ENCODE data around the gene GFI1B. TPM values are rescaled to one million over a fixed set of nuclear protein-coding genes. Genes with fewer than 3 reads are reported as not detected.

Gene GFI1B
- total RNA-seq, 1 experiment from 2014 or later: not detected

DNA sequence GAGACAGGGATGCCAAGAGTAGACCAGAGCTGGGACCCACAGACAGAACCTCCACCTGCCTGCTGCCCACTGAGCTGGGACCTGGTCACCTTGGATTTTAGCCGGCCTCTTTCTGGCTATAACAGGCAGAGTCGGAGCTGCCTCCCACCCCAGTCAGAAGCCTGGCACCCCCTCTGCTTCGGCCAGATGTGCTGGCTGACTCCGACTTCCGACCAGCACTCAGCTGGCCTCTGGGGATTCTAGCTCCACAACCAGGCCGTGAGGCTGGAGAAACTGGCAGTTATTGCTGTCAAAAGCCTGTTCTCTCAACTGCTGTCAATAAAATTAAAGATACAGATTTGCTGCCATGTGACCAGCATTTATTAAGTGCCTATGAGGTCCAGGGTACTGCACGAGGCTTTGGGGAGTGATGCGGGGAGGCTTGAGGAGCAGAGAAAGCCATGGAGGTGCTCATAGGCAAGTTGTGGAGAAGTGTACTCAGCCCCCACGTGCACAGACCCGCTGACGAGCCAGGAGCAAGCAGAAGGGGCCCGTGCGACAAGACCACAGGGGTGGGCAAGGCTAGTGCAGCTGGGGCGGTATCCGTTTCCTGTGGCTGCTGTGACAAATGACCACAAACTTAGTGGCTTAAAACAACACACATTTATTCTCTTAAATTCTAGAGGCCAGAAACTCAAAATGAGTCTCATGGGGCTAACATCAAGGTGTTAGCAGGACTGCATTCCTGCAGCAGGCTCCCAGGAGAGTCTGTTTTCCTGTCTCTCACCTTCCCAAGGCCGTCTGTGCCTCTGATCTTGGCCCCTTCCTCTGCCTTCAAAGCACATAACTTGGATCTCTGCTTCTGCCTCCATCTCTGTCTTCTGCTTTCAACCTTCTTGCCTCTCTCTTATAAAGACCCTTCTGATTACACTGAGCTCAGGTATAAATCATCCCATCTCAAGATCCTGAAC lies 13.1 kb downstream of the GFI1B start:
- POLR2A ChIA-PET (ENCODE audit: low non-redundant PET): no interaction called here
- Histone ChIP-seq H3K36me3 (ENCODE audit: insufficient read depth, low read length, poor library complexity, severe bottlenecking) (no peaks in the 10 kb centered on the region), H3K9me3 (ENCODE audit: low read depth, low read length, poor library complexity, severe bottlenecking) (no peaks in the 10 kb centered on the region), H3K4me1 (ENCODE audit: insufficient read depth, low read length, poor library complexity, severe bottlenecking) (no peaks in the 10 kb centered on the region), H3K27me3 (replicated peaks; ENCODE audit: insufficient read depth, low read depth, low read length, poor library complexity) (peaks cover 40% of the 10 kb centered on the region), H3K4me3 (ENCODE audit: low read depth, low read length, poor library complexity, severe bottlenecking) (no peak overlapping the region), H3K27ac (ENCODE audit: low read depth, low read length, poor library complexity, severe bottlenecking) (no peak overlapping the region)
- no peak for TF ChIP-seq EZH2 (IDR thresholded peaks at IDR 0.05; ENCODE audit: borderline replicate concordance, low read depth, low read length, poor library complexity, severe bottlenecking)
- TF ChIP-seq, protein P1, sequence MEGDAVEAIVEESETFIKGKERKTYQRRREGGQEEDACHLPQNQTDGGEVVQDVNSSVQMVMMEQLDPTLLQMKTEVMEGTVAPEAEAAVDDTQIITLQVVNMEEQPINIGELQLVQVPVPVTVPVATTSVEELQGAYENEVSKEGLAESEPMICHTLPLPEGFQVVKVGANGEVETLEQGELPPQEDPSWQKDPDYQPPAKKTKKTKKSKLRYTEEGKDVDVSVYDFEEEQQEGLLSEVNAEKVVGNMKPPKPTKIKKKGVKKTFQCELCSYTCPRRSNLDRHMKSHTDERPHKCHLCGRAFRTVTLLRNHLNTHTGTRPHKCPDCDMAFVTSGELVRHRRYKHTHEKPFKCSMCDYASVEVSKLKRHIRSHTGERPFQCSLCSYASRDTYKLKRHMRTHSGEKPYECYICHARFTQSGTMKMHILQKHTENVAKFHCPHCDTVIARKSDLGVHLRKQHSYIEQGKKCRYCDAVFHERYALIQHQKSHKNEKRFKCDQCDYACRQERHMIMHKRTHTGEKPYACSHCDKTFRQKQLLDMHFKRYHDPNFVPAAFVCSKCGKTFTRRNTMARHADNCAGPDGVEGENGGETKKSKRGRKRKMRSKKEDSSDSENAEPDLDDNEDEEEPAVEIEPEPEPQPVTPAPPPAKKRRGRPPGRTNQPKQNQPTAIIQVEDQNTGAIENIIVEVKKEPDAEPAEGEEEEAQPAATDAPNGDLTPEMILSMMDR (conservative IDR thresholded peaks at IDR 0.05; ENCODE audit: low read depth, low read length): no peak
- no peak for DNase-seq (ENCODE audit: low spot score)
- CTCF ChIA-PET: no interaction called here
- intact Hi-C loops (cut with micrococcal nuclease; ENCODE audit: unreplicated experiment): no loop called here
- no TSS peak for BruUV-seq (replicated peaks)

- CTCF ChIA-PET: no interaction called here
- Histone ChIP-seq H3K36me3 (ENCODE audit: insufficient read depth, low read length, poor library complexity, severe bottlenecking) (no peaks in the 10 kb centered on the region), H3K4me1 (ENCODE audit: insufficient read depth, low read length, poor library complexity, severe bottlenecking) (no peaks in the 10 kb centered on the region), H3K27me3 (replicated peaks; ENCODE audit: insufficient read depth, low read depth, low read length, poor library complexity) (peaks cover 31% of the 10 kb centered on the region), H3K27ac (ENCODE audit: low read depth, low read length, poor library complexity, severe bottlenecking) (no peak overlapping the region), H3K4me3 (ENCODE audit: low read depth, low read length, poor library complexity, severe bottlenecking) (no peak overlapping the region), H3K9me3 (ENCODE audit: low read depth, low read length, poor library complexity, severe bottlenecking) (no peaks in the 10 kb centered on the region)
- intact Hi-C loops (cut with micrococcal nuclease; ENCODE audit: unreplicated experiment): no loop called here
- POLR2A ChIA-PET (ENCODE audit: low non-redundant PET): no interaction called here
- no peak for TF ChIP-seq EZH2 (IDR thresholded peaks at IDR 0.05; ENCODE audit: borderline replicate concordance, low read depth, low read length, poor library complexity, severe bottlenecking)
- TF ChIP-seq, protein P1 (conservative IDR thresholded peaks at IDR 0.05; ENCODE audit: low read depth, low read length): no peak
- BruUV-seq (replicated peaks): no TSS peak
- no peak for DNase-seq (ENCODE audit: low spot score)
These were observed 15.0 kb downstream of the GFI1B start for GRCh38 chr9:132993511-132993939.

- ChIA-PET CTCF (no interaction called here), POLR2A (ENCODE audit: low non-redundant PET) (no interaction called here)
- H3K36me3 ChIP-seq (ENCODE audit: insufficient read depth, low read length, poor library complexity, severe bottlenecking): no peaks in the 10 kb centered on the region
- H3K9me3 ChIP-seq (ENCODE audit: low read depth, low read length, poor library complexity, severe bottlenecking): no peaks in the 10 kb centered on the region
- intact Hi-C loops (cut with micrococcal nuclease; ENCODE audit: unreplicated experiment): no loop called here
- no peaks in the 10 kb centered on the region for H3K4me1 ChIP-seq (ENCODE audit: insufficient read depth, low read length, poor library complexity, severe bottlenecking)
- BruUV-seq (replicated peaks): no TSS peak
- peaks cover 32% of the 10 kb centered on the region for H3K27me3 ChIP-seq (replicated peaks; ENCODE audit: insufficient read depth, low read depth, low read length, poor library complexity)
- no peak overlapping the region for H3K27ac ChIP-seq (ENCODE audit: low read depth, low read length, poor library complexity, severe bottlenecking)
- TF ChIP-seq, protein P1 (conservative IDR thresholded peaks at IDR 0.05; ENCODE audit: low read depth, low read length): no peak
- TF ChIP-seq EZH2 (IDR thresholded peaks at IDR 0.05; ENCODE audit: borderline replicate concordance, low read depth, low read length, poor library complexity, severe bottlenecking): no peak
- no peak overlapping the region for H3K4me3 ChIP-seq (ENCODE audit: low read depth, low read length, poor library complexity, severe bottlenecking)
- no peak for DNase-seq (ENCODE audit: low spot score)
These were observed 16.1 kb downstream of the GFI1B start for GRCh38 chr9:132994410-132995120.

All from A673 (cell line).